ENCODE measurements around the gene SFTPB.

Gene SFTPB

GRCh38 chr2:85681372-85681763 is 13.4 kb upstream of the SFTPB start:
- Histone ChIP-seq H3K4me1 (no peaks in the 10 kb centered on the region), H3K27me3 (ENCODE audit: control insufficient read depth, insufficient read depth, low read length) (no peaks in the 10 kb centered on the region), H2AFZ (no peak overlapping the region), H3K4me2 (ENCODE audit: low read length) (no peak overlapping the region), H3K79me2 (no peaks in the 10 kb centered on the region), H3K27ac (no peak overlapping the region), H3K9ac (no peak overlapping the region), H3K4me3 (ENCODE audit: low read depth, low read length) (no peak overlapping the region), H3K36me3 (ENCODE audit: control insufficient read depth, insufficient read depth, low read length) (no peaks in the 10 kb centered on the region), H3K9me3 (ENCODE audit: control insufficient read depth, low read length) (no peaks in the 10 kb centered on the region)
- TF ChIP-seq CTCF (IDR thresholded peaks at IDR 0.05) = no peak

GRCh38 chr2:85680707-85681371 is 12.8 kb upstream of the SFTPB start:
- Histone ChIP-seq H3K79me2 (no peaks in the 10 kb centered on the region), H3K4me3 (ENCODE audit: low read depth, low read length) (no peak overlapping the region), H3K27me3 (ENCODE audit: control insufficient read depth, insufficient read depth, low read length) (no peaks in the 10 kb centered on the region), H3K9me3 (ENCODE audit: control insufficient read depth, low read length) (no peaks in the 10 kb centered on the region), H3K36me3 (ENCODE audit: control insufficient read depth, insufficient read depth, low read length) (no peaks in the 10 kb centered on the region), H3K4me2 (ENCODE audit: low read length) (no peak overlapping the region), H3K27ac (no peak overlapping the region), H3K4me1 (no peaks in the 10 kb centered on the region), H2AFZ (no peak overlapping the region), H3K9ac (no peak overlapping the region)
- TF ChIP-seq CTCF (IDR thresholded peaks at IDR 0.05) = no peak

GRCh38 chr2:85678794-85679672 is 11.0 kb upstream of the SFTPB start:
- H3K4me1 ChIP-seq = no peaks in the 10 kb centered on the region
- H3K9ac ChIP-seq = no peak overlapping the region
- no peak overlapping the region for H3K27ac ChIP-seq
- no peaks in the 10 kb centered on the region for H3K9me3 ChIP-seq (ENCODE audit: control insufficient read depth, low read length)
- H3K79me2 ChIP-seq = no peaks in the 10 kb centered on the region
- H3K36me3 ChIP-seq (ENCODE audit: control insufficient read depth, insufficient read depth, low read length) = no peaks in the 10 kb centered on the region
- no peaks in the 10 kb centered on the region for H3K27me3 ChIP-seq (ENCODE audit: control insufficient read depth, insufficient read depth, low read length)
- TF ChIP-seq CTCF (IDR thresholded peaks at IDR 0.05) = peak; percentile 97
- no peak overlapping the region for H2AFZ ChIP-seq
- peak overlapping the region; percentile 23 for H3K4me3 ChIP-seq (ENCODE audit: low read depth, low read length)
- H3K4me2 ChIP-seq (ENCODE audit: low read length) = peak overlapping the region; percentile 59

GRCh38 chr2:85678377-85678776 is 10.4 kb upstream of the SFTPB start:
- no peak overlapping the region for H3K27ac ChIP-seq
- no peak for TF ChIP-seq CTCF (IDR thresholded peaks at IDR 0.05)
- H3K27me3 ChIP-seq (ENCODE audit: control insufficient read depth, insufficient read depth, low read length) = no peaks in the 10 kb centered on the region
- no peaks in the 10 kb centered on the region for H3K36me3 ChIP-seq (ENCODE audit: control insufficient read depth, insufficient read depth, low read length)
- H3K4me1 ChIP-seq = no peaks in the 10 kb centered on the region
- H3K79me2 ChIP-seq = no peaks in the 10 kb centered on the region
- no peak overlapping the region for H3K4me3 ChIP-seq (ENCODE audit: low read depth, low read length)
- no peak overlapping the region for H3K9ac ChIP-seq
- H3K9me3 ChIP-seq (ENCODE audit: control insufficient read depth, low read length) = no peaks in the 10 kb centered on the region
- H3K4me2 ChIP-seq (ENCODE audit: low read length) = no peak overlapping the region
- H2AFZ ChIP-seq = no peak overlapping the region

All from parathyroid adenoma (tissue), 2 donors.